HL-60 (cell line): Measurements from ENCODE around the gene L1TD1.
"Not testable (repeated sequence)": the region's sequence is repeated elsewhere in the genome, so short reads cannot be mapped to it uniquely, and the experiment has no call there.

Experiments
- CTCF ChIP-seq: IDR thresholded peaks from one replicate; pipeline ENCODE4 v1.5.1; 2011; ENCODE audit warnings: low read length, control low read depth, inconsistent platforms; ENCODE audit not compliant: insufficient read depth
- GABPA ChIP-seq: IDR thresholded peaks from 2 replicates; pipeline ENCODE4 v1.6.1; 2012; ENCODE audit warnings: low read depth
- POLR2AphosphoS5 ChIP-seq: IDR thresholded peaks from 2 replicates; pipeline ENCODE4 v1.6.1; 2012; ENCODE audit warnings: low read depth
- REST ChIP-seq: IDR thresholded peaks from 2 replicates; pipeline ENCODE4 v1.6.1; 2012; ENCODE audit warnings: low read depth; ENCODE audit not compliant: insufficient replicate concordance

- TF ChIP-seq CTCF, REST, POLR2AphosphoS5, GABPA: not testable (repeated sequence)
Observed at GRCh38 chr1:62185233-62185632, 9.4 kb upstream of the L1TD1 start.
